GM19351 (cell line): ENCODE results near the gene INTS6L.
A peak's percentile ranks its signal among the peaks of the same experiment; 100 is the strongest.
"Not testable (repeated sequence)": the region's sequence is repeated elsewhere in the genome, so short reads cannot be mapped to it uniquely, and the experiment has no call there.

Experiments
- ATAC-seq: cut with Tn5 transposase; IDR thresholded peaks from one replicate; pipeline ENCODE4 v1.9.1; 2021; ENCODE audit warnings: mild to moderate bottlenecking, moderate library complexity; ENCODE audit not compliant: unreplicated experiment

INTS6L gene

GRCh38 chrX:135522132-135522530, 1.7 kb downstream of the INTS6L start:
- ATAC-seq = no peak

GRCh38 chrX:135522878-135523693, 2.6 kb downstream of the INTS6L start:
- ATAC-seq = no peak

GRCh38 chrX:135528254-135528653, 7.8 kb downstream of the INTS6L start:
- no peak for ATAC-seq

GRCh38 chrX:135528756-135529155, 8.3 kb downstream of the INTS6L start:
- no peak for ATAC-seq

- no peak for ATAC-seq
Measured at GRCh38 chrX:135530097-135530496, 9.6 kb downstream of the INTS6L start.

GRCh38 chrX:135531813-135532212, 11.4 kb downstream of the INTS6L start:
- ATAC-seq = no peak

GRCh38 chrX:135535077-135535940, 14.8 kb downstream of the INTS6L start:
- no peak for ATAC-seq

GRCh38 chrX:135536877-135537276, 16.4 kb downstream of the INTS6L start:
- ATAC-seq = no peak

- no peak for ATAC-seq
Measured at GRCh38 chrX:135541351-135541750, 20.9 kb downstream of the INTS6L start.

GRCh38 chrX:135543172-135543571, 22.7 kb downstream of the INTS6L start:
- no peak for ATAC-seq

GRCh38 chrX:135543924-135544323, 23.5 kb downstream of the INTS6L start:
- peak; percentile 63 for ATAC-seq

GRCh38 chrX:135544338-135544948, 24.0 kb downstream of the INTS6L start:
- peak; percentile 72 for ATAC-seq

- no peak for ATAC-seq
Measured at GRCh38 chrX:135547767-135548166, 27.3 kb downstream of the INTS6L start.

GRCh38 chrX:135549519-135549918, 29.1 kb downstream of the INTS6L start:
- no peak for ATAC-seq

- ATAC-seq = peak; percentile 82
Measured at GRCh38 chrX:135556055-135556454, 35.6 kb downstream of the INTS6L start.

- ATAC-seq = no peak
Measured at GRCh38 chrX:135557344-135557743, 36.9 kb downstream of the INTS6L start.

- ATAC-seq = no peak
Measured at GRCh38 chrX:135572436-135572835, 52.0 kb downstream of the INTS6L start.

GRCh38 chrX:135581496-135581895, 61.0 kb downstream of the INTS6L start:
- no peak for ATAC-seq

GRCh38 chrX:135585153-135585552, 64.7 kb downstream of the INTS6L start:
- ATAC-seq = no peak

- ATAC-seq = no peak
Measured at GRCh38 chrX:135591871-135592270, 71.4 kb downstream of the INTS6L start.

GRCh38 chrX:135594049-135594448, 73.6 kb downstream of the INTS6L start:
- not testable (repeated sequence) for ATAC-seq
